Thoracic aorta (tissue), 2 donors: Measurements from ENCODE around the gene LMO7. TPM values are rescaled to one million over a fixed set of nuclear protein-coding genes. Genes with fewer than 3 reads are reported as not detected.
A peak's percentile ranks its signal among the peaks of the same experiment; 100 is the strongest.
"Not testable (repeated sequence)": the region's sequence is repeated elsewhere in the genome, so short reads cannot be mapped to it uniquely, and the experiment has no call there.

ENCODE experiments used
- ATAC-seq: fragments of 150-250 bp; one replicate; pipeline ENCODE4 v1.8.0; 2017; ENCODE audit warnings: low read depth; ENCODE audit not compliant: insufficient number of reproducible peaks, low FRiP score
- DNase-seq: peaks from one replicate; pipeline ENCODE4 v3.0.0-alpha.2; 2020; ENCODE audit warnings: low spot score
- H3K27ac ChIP-seq, 2 donors: fragments of 200-600 bp; sonication (generic); 1 replicate in 1 of 2; 2 replicates in 1 of 2; pipeline ENCODE4 v1.5.1; 2016; ENCODE audit warnings: mild to moderate bottlenecking in 2 of 2, moderate library complexity in 2 of 2
- H3K27me3 ChIP-seq: fragments of 200-600 bp; sonication (generic); replicated peaks from 2 replicates; pipeline ENCODE4 v1.6.0; 2016; ENCODE audit warnings: mild to moderate bottlenecking; ENCODE audit not compliant: insufficient read depth
- H3K36me3 ChIP-seq: fragments of 200-600 bp; sonication (generic); one replicate; pipeline ENCODE4 v1.5.1; 2016
- H3K4me1 ChIP-seq, 2 donors: fragments of 200-600 bp; sonication (generic); 1 replicate in 1 of 2; 2 replicates in 1 of 2; pipeline versions ENCODE4 v1.5.1 to v1.6.0; 2016; ENCODE audit warnings: low read depth in 2 of 2, mild to moderate bottlenecking in 1 of 2; ENCODE audit not compliant: control insufficient read depth in 1 of 2
- H3K4me3 ChIP-seq: fragments of 200-600 bp; sonication (generic); 2 replicates; pipeline ENCODE4 v1.5.1; 2016; ENCODE audit warnings: mild to moderate bottlenecking
- H3K9me3 ChIP-seq: fragments of 200-600 bp; sonication (generic); 2 replicates; pipeline ENCODE4 v1.5.1; 2016
- total RNA-seq, 2 donors: library from RNA; depleted of rRNA; stranded (reverse); fragments of >200 nt; gene quantifications; one replicate each; pipeline versions ENCODE4 v1.1.0 to v1.2.3, GENCODE V29; 2016
- TF ChIP-seq, protein P1 (sequence below): fragments of 200-600 bp; sonication (generic); IDR thresholded peaks from one replicate; pipeline ENCODE4 v1.5.1; 2019; ENCODE audit warnings: antibody characterized with exemption

LMO7 gene
- total RNA-seq, 2 donors from 2014 or later = 76.3 to 89.9 TPM

DNA sequence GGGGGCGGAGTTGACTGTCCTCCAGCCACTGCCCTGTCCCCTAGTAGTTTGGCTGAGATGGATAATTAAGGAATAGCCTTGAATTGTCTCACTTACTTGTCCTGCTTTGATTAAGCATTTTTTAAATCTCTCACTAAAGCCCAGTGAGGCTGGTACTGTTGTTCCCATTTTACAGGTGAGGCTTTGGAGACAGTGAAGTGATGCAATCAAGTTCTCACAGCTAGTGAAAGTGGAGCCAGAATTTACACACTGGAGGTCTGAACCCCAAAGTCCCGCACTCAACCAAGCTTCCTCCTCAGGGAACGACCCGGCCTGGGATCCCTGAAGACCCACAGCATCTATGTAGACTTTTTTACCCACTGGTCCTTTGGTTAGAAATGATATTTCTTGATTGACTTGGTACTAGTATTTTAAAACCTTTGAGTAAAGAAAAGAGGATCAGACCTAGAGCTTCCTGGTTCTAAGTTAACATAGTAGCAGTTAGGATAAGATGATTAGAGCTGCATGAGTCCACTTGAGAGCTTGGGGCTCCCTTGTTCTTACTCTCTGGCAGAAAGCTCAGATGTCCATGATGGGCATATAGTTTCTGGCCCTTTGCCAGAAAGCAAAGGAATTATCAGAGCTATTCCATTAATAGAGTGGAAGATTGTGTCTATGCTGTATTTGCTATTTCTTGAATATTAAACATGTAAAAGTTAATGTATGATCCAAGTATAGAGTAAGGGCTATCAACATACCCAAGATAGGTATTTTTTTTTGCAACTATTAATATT is 154.3 kb downstream of the LMO7 start:
- TF ChIP-seq, protein P1, sequence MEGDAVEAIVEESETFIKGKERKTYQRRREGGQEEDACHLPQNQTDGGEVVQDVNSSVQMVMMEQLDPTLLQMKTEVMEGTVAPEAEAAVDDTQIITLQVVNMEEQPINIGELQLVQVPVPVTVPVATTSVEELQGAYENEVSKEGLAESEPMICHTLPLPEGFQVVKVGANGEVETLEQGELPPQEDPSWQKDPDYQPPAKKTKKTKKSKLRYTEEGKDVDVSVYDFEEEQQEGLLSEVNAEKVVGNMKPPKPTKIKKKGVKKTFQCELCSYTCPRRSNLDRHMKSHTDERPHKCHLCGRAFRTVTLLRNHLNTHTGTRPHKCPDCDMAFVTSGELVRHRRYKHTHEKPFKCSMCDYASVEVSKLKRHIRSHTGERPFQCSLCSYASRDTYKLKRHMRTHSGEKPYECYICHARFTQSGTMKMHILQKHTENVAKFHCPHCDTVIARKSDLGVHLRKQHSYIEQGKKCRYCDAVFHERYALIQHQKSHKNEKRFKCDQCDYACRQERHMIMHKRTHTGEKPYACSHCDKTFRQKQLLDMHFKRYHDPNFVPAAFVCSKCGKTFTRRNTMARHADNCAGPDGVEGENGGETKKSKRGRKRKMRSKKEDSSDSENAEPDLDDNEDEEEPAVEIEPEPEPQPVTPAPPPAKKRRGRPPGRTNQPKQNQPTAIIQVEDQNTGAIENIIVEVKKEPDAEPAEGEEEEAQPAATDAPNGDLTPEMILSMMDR = no peak
- peaks cover 17 to 65% of the 10 kb centered on the region in 2 donors for H3K4me1 ChIP-seq
- H3K9me3 ChIP-seq = no peaks in the 10 kb centered on the region
- no peaks in the 10 kb centered on the region for H3K36me3 ChIP-seq
- DNase-seq (no peak), ATAC-seq (no peak)
- H3K4me3 ChIP-seq = no peak overlapping the region
- H3K27me3 ChIP-seq = no peaks in the 10 kb centered on the region
- peak overlapping the region; percentile 49 to 70 for H3K27ac ChIP-seq

DNA sequence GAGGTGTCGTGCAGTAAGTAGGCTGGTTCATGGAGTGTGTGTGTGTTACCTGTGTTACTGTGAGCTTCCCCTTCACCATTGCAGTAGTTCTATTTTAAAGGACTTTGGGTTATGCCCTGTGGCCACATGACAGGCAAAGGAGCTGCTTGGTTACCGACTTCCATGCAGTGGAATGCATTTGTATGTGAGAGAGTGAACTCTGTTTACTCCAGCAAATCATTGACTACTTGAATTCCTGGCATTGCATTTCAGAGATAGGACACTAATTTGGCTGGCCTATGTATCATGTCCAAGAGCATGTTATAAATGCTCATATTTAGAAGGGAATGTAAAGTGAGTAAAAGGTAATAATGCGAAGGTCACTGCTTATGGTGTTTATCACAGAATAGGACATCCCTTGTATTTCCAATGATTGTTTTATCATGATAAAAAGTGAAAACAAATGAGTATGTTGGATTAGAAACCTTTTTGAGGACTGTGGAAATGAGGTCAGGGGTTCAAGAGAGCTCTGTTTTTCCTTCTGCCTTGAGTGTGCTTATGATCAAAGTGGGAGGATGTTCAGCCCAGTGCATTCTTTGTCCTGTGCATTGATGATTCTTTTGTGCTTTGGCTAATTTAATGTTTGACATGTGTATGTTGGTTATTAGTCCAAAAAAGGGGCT is 156.5 kb downstream of the LMO7 start:
- ATAC-seq (no peak), DNase-seq (no peak)
- TF ChIP-seq, protein P1 = no peak
- Histone ChIP-seq H3K27me3 (no peaks in the 10 kb centered on the region), H3K9me3 (no peaks in the 10 kb centered on the region), H3K4me1 (peaks cover 17 to 42% of the 10 kb centered on the region in 2 donors), H3K27ac (no peak overlapping the region), H3K4me3 (no peak overlapping the region), H3K36me3 (no peaks in the 10 kb centered on the region)

DNA sequence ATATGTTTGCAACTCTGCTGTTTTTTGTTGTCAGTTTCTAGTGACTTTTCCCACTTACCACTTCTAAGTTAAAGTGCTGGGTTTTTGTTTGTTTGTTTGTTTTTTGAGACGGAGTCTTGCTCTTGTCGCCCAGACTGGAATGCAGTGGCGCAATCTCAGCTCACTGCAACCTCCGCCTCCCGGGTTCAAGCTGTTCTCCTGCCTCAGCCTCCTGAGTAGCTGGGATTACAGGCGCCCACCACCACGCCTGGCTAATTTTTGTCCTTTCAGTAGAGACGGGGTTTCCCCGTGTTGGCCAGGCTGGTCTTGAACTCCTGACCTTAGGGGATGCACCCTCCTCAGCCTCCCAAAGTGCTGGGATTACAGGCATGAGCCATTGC is 157.0 kb downstream of the LMO7 start:
- H3K4me3 ChIP-seq, H3K27ac ChIP-seq, H3K27me3 ChIP-seq, H3K36me3 ChIP-seq, H3K9me3 ChIP-seq, DNase-seq, ATAC-seq: not testable (repeated sequence)
- peaks cover 15 to 37% of the 10 kb centered on the region in 2 donors for H3K4me1 ChIP-seq

DNA sequence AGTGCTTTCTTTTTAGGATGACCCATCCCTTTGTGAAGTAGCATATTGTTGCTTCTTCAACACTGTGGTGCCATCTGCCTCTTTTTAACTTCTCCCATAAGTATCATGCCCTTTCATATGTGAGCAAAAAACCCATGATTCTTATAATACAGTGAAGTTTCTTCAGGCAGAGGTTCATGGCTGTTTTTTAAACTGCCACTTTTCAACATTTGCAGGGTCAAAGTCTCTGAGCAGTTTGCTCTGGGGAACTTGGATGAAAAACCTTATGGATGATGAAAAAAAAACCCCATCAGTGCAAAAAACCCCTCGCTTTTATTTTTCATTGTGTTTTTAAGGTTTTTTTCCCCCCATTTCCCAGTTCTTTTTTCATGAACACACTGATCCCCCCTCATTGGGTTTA is 158.5 kb downstream of the LMO7 start:
- Histone ChIP-seq H3K27me3 (no peaks in the 10 kb centered on the region), H3K4me1 (peaks cover under 1 to 28% of the 10 kb centered on the region in 2 donors), H3K36me3 (no peaks in the 10 kb centered on the region), H3K9me3 (no peaks in the 10 kb centered on the region), H3K4me3 (no peak overlapping the region), H3K27ac (no peak overlapping the region)
- DNase-seq = no peak
- TF ChIP-seq, protein P1 = no peak
- ATAC-seq = no peak

DNA sequence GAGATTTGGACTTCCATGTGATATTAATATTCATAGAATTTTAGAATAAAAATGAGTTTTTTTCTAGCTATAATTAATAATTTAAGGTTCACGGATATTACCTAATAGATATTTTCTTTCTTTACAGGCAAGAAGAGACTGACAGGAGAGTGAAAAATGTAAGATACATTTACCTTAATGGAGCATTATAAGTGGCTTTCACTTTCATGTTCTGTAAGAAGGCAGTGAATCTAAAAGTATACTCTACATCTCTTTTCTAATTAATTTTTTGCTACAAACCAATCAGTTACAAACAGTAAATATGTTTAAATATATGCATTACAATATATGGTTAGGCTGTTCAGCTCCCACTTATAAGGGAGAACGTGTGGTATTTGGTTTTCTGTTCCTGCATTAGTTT is 159.1 kb downstream of the LMO7 start:
- DNase-seq (no peak), ATAC-seq (no peak)
- Histone ChIP-seq H3K27me3 (no peaks in the 10 kb centered on the region), H3K4me3 (no peak overlapping the region), H3K4me1 (peaks cover 0 to 22% of the 10 kb centered on the region in 2 donors), H3K36me3 (no peaks in the 10 kb centered on the region), H3K27ac (no peak overlapping the region), H3K9me3 (no peaks in the 10 kb centered on the region)
- TF ChIP-seq, protein P1 = no peak
